PFSK-1 (cell line): ENCODE data around the gene PERCC1.

Experiments
- FOXP2 ChIP-seq: optimal IDR thresholded peaks from 2 replicates; pipeline ENCODE3; 2011; ENCODE audit warnings: borderline replicate concordance, control low read depth, inconsistent platforms; ENCODE audit not compliant: insufficient read depth; ENCODE audit errors: extremely low read length, extremely low read depth
- POLR2AphosphoS5 ChIP-seq: IDR thresholded peaks from 2 replicates; pipeline ENCODE4 v1.6.1; 2012; ENCODE audit warnings: low read depth, mild to moderate bottlenecking, control low read depth, low read length, moderate library complexity
- REST ChIP-seq, 2 experiments: IDR thresholded peaks; 2 replicates each; pipeline versions ENCODE4 v1.6.1 to v1.8.0; 2011 to 2012; ENCODE audit warnings: low read depth in 2 of 2, low read length in 2 of 2, control low read depth in 1 of 2, inconsistent platforms in 1 of 2, mild to moderate bottlenecking in 1 of 2, moderate library complexity in 1 of 2; ENCODE audit not compliant: insufficient read depth in 1 of 2
- SIN3A ChIP-seq: IDR thresholded peaks from 2 replicates; pipeline ENCODE4 v1.6.1; 2012; ENCODE audit warnings: mild to moderate bottlenecking, low read length, moderate library complexity, borderline replicate concordance; ENCODE audit not compliant: insufficient read depth
- TAF1 ChIP-seq: IDR thresholded peaks from 2 replicates; pipeline ENCODE4 v1.6.1; 2012; ENCODE audit warnings: low read length, control low read depth, borderline replicate concordance; ENCODE audit not compliant: insufficient read depth

The PERCC1 gene

GRCh38 chr16:1387331-1387730 is 43.5 kb upstream of the PERCC1 start:
- TF ChIP-seq FOXP2 (no peak), REST (IDR thresholded peaks at IDR 0.05; ENCODE audit: insufficient read depth in 1 of 2, low read depth in 2 of 2, low read length in 2 of 2) (no peak), TAF1 (no peak), POLR2AphosphoS5 (no peak), SIN3A (no peak)

GRCh38 chr16:1389762-1390161 is 41.1 kb upstream of the PERCC1 start:
- TF ChIP-seq FOXP2 (no peak), POLR2AphosphoS5 (no peak), SIN3A (no peak), TAF1 (no peak), REST (IDR thresholded peaks at IDR 0.05; ENCODE audit: insufficient read depth in 1 of 2, low read depth in 2 of 2, low read length in 2 of 2) (no peak)

- TF ChIP-seq FOXP2: no peak
- no peak for TF ChIP-seq POLR2AphosphoS5
- TF ChIP-seq SIN3A: no peak
- TF ChIP-seq TAF1: no peak
- no peak for TF ChIP-seq REST (IDR thresholded peaks at IDR 0.05; ENCODE audit: insufficient read depth in 1 of 2, low read depth in 2 of 2, low read length in 2 of 2)
Observed at GRCh38 chr16:1390239-1390779, 40.6 kb upstream of the PERCC1 start.

- no peak for TF ChIP-seq FOXP2
- TF ChIP-seq TAF1: no peak
- no peak for TF ChIP-seq SIN3A
- no peak for TF ChIP-seq REST (IDR thresholded peaks at IDR 0.05; ENCODE audit: insufficient read depth in 1 of 2, low read depth in 2 of 2, low read length in 2 of 2)
- TF ChIP-seq POLR2AphosphoS5: no peak
Observed at GRCh38 chr16:1392826-1393225, 38.1 kb upstream of the PERCC1 start.

- TF ChIP-seq FOXP2: no peak
- no peak for TF ChIP-seq REST (IDR thresholded peaks at IDR 0.05; ENCODE audit: insufficient read depth in 1 of 2, low read depth in 2 of 2, low read length in 2 of 2)
- TF ChIP-seq SIN3A: no peak
- TF ChIP-seq POLR2AphosphoS5: no peak
- TF ChIP-seq TAF1: no peak
Observed at GRCh38 chr16:1393613-1394176, 37.2 kb upstream of the PERCC1 start.
